Liver (tissue), 3 donors: ENCODE results near the gene PIEZO1.

Experiments used
- FOXA1 ChIP-seq: IDR thresholded peaks from 2 replicates; pipeline ENCODE4 v1.6.1; 2016; ENCODE audit warnings: antibody characterized with exemption
- HNF4G ChIP-seq: IDR thresholded peaks from 2 replicates; pipeline ENCODE4 v1.6.1; 2016; ENCODE audit warnings: antibody characterized with exemption
- NR2F2 ChIP-seq: IDR thresholded peaks from 2 replicates; pipeline ENCODE4 v1.6.1; 2016; ENCODE audit warnings: antibody characterized with exemption
- RAD21 ChIP-seq, 2 donors: IDR thresholded peaks; 2 replicates each; pipeline ENCODE4 v1.6.1; 2016; ENCODE audit warnings: antibody characterized with exemption in 2 of 2, mild to moderate bottlenecking in 2 of 2
- SP1 ChIP-seq: IDR thresholded peaks from 2 replicates; pipeline ENCODE4 v1.6.1; 2018; ENCODE audit warnings: antibody characterized with exemption, mild to moderate bottlenecking
- TAF1 ChIP-seq: conservative IDR thresholded peaks from 2 replicates; pipeline ENCODE4 v1.6.1; 2016; ENCODE audit warnings: antibody characterized with exemption, mild to moderate bottlenecking
- YY1 ChIP-seq: IDR thresholded peaks from 2 replicates; pipeline ENCODE4 v1.6.1; 2016; ENCODE audit warnings: antibody characterized with exemption, mild to moderate bottlenecking
- TF ChIP-seq, protein P1 (sequence below): fragments of 150-350 bp; IDR thresholded peaks from 2 replicates; pipeline ENCODE4 v1.5.1; 2017; ENCODE audit warnings: improper control_type of control experiment, low read depth, low read length; ENCODE audit not compliant: missing input control
- TF ChIP-seq, protein P2 (sequence below): IDR thresholded peaks from 2 replicates; pipeline ENCODE4 v1.6.1; 2016; ENCODE audit warnings: antibody characterized with exemption
- TF ChIP-seq, protein P3 (sequence below): IDR thresholded peaks from 2 replicates; pipeline ENCODE4 v1.6.1; 2016; ENCODE audit warnings: antibody characterized with exemption
- TF ChIP-seq, protein P4 (sequence below): IDR thresholded peaks from 2 replicates; pipeline ENCODE4 v1.6.1; 2016; ENCODE audit warnings: antibody characterized with exemption, mild to moderate bottlenecking
- donor health status: healthy.
- donor health status: healthy.

DNA sequence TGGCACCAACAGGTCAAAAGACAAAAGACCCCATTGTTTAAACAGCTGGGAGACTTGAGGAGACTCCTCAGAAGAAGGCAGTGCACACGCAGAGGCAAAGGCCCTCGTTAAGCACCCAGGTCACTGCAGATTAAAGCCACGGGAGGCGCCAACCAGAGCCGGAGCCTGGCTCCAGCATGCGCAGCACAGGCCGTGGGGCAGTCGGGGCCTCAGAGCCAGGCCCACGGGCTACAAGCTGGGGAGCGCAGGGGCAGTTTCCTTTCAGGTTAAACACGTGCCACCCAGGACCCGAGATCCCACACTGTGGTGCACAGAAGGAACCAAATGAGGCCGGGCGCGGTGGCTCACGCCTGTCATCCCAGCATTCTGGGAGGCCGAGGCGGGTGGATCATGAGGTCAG, 9.2 kb downstream of the PIEZO1 start:
- TF ChIP-seq, protein P1, sequence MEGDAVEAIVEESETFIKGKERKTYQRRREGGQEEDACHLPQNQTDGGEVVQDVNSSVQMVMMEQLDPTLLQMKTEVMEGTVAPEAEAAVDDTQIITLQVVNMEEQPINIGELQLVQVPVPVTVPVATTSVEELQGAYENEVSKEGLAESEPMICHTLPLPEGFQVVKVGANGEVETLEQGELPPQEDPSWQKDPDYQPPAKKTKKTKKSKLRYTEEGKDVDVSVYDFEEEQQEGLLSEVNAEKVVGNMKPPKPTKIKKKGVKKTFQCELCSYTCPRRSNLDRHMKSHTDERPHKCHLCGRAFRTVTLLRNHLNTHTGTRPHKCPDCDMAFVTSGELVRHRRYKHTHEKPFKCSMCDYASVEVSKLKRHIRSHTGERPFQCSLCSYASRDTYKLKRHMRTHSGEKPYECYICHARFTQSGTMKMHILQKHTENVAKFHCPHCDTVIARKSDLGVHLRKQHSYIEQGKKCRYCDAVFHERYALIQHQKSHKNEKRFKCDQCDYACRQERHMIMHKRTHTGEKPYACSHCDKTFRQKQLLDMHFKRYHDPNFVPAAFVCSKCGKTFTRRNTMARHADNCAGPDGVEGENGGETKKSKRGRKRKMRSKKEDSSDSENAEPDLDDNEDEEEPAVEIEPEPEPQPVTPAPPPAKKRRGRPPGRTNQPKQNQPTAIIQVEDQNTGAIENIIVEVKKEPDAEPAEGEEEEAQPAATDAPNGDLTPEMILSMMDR, result no peak
- TF ChIP-seq, protein P2, sequence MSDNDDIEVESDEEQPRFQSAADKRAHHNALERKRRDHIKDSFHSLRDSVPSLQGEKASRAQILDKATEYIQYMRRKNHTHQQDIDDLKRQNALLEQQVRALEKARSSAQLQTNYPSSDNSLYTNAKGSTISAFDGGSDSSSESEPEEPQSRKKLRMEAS, result no peak
- TF ChIP-seq, protein P3, sequence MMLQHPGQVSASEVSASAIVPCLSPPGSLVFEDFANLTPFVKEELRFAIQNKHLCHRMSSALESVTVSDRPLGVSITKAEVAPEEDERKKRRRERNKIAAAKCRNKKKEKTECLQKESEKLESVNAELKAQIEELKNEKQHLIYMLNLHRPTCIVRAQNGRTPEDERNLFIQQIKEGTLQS, result no peak
- no peak for TF ChIP-seq SP1
- no peak for TF ChIP-seq YY1
- no peak for TF ChIP-seq HNF4G
- TF ChIP-seq, protein P4, sequence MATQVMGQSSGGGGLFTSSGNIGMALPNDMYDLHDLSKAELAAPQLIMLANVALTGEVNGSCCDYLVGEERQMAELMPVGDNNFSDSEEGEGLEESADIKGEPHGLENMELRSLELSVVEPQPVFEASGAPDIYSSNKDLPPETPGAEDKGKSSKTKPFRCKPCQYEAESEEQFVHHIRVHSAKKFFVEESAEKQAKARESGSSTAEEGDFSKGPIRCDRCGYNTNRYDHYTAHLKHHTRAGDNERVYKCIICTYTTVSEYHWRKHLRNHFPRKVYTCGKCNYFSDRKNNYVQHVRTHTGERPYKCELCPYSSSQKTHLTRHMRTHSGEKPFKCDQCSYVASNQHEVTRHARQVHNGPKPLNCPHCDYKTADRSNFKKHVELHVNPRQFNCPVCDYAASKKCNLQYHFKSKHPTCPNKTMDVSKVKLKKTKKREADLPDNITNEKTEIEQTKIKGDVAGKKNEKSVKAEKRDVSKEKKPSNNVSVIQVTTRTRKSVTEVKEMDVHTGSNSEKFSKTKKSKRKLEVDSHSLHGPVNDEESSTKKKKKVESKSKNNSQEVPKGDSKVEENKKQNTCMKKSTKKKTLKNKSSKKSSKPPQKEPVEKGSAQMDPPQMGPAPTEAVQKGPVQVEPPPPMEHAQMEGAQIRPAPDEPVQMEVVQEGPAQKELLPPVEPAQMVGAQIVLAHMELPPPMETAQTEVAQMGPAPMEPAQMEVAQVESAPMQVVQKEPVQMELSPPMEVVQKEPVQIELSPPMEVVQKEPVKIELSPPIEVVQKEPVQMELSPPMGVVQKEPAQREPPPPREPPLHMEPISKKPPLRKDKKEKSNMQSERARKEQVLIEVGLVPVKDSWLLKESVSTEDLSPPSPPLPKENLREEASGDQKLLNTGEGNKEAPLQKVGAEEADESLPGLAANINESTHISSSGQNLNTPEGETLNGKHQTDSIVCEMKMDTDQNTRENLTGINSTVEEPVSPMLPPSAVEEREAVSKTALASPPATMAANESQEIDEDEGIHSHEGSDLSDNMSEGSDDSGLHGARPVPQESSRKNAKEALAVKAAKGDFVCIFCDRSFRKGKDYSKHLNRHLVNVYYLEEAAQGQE, result no peak
- no peak for TF ChIP-seq RAD21 (IDR thresholded peaks at IDR 0.05)
- no peak for TF ChIP-seq FOXA1
- no peak for TF ChIP-seq NR2F2
- TF ChIP-seq TAF1, result no peak
